Skeletal muscle tissue (tissue), 4 donors: ENCODE results near the gene WDR77. TPM values are rescaled to one million over a fixed set of nuclear protein-coding genes. Genes with fewer than 3 reads are reported as not detected.

ENCODE experiments used
- H3K27ac ChIP-seq: one replicate; pipeline ENCODE4 v1.7.0; 2013; ENCODE audit warnings: mild to moderate bottlenecking, low read depth, low read length, inconsistent platforms
- H3K27me3 ChIP-seq, 3 donors: one replicate each; pipeline ENCODE4 v1.7.0; 2013; ENCODE audit warnings: low read length in 3 of 3; ENCODE audit not compliant: control insufficient read depth in 3 of 3, insufficient read depth in 3 of 3
- H3K36me3 ChIP-seq, 3 donors: one replicate each; pipeline ENCODE4 v1.7.0; 2013; ENCODE audit warnings: low read length in 3 of 3; ENCODE audit not compliant: control insufficient read depth in 3 of 3, insufficient read depth in 3 of 3
- H3K4me1 ChIP-seq, 3 donors: one replicate each; pipeline ENCODE4 v1.7.0; 2013; ENCODE audit warnings: low read length in 3 of 3, mild to moderate bottlenecking in 3 of 3; ENCODE audit not compliant: control insufficient read depth in 3 of 3, insufficient read depth in 3 of 3
- H3K4me3 ChIP-seq, 3 donors: one replicate each; pipeline ENCODE4 v1.7.0; 2013; ENCODE audit warnings: low read length in 3 of 3
- H3K9ac ChIP-seq, 3 donors: one replicate each; pipeline ENCODE4 v1.7.0; 2013; ENCODE audit warnings: low read length in 3 of 3, mild to moderate bottlenecking in 3 of 3, moderate library complexity in 2 of 3, low read depth in 1 of 3
- H3K9me3 ChIP-seq, 3 donors: one replicate each; pipeline ENCODE4 v1.7.0; 2013; ENCODE audit warnings: low read length in 3 of 3; ENCODE audit not compliant: control insufficient read depth in 3 of 3
- total RNA-seq: library from RNA; depleted of rRNA; stranded (reverse); fragments of >200 nt; gene quantifications from one replicate; pipeline ENCODE4 v1.2.3, GENCODE V29; 2014
- donor health status: Osteomylitis.

WDR77 gene
- total RNA-seq, 1 donor from 2014 or later = 13.0 TPM

GRCh38 chr1:111455642-111456031, 6.6 kb upstream of the WDR77 start:
- Histone ChIP-seq H3K9me3 (no peaks in the 10 kb centered on the region), H3K4me3 (no peak overlapping the region), H3K4me1 (peaks cover 20 to 26% (median 25%) of the 10 kb centered on the region in 3 donors), H3K9ac (no peak overlapping the region), H3K27me3 (no peaks in the 10 kb centered on the region), H3K27ac (no peak overlapping the region), H3K36me3 (peaks cover 23 to 56% (median 50%) of the 10 kb centered on the region in 3 donors)

GRCh38 chr1:111454859-111455641, 6.0 kb upstream of the WDR77 start:
- Histone ChIP-seq H3K36me3 (peaks cover 23 to 54% (median 47%) of the 10 kb centered on the region in 3 donors), H3K27ac (no peak overlapping the region), H3K4me1 (peaks cover 25 to 32% (median 30%) of the 10 kb centered on the region in 3 donors), H3K9ac (no peak overlapping the region), H3K4me3 (no peak overlapping the region), H3K9me3 (no peaks in the 10 kb centered on the region), H3K27me3 (no peaks in the 10 kb centered on the region)

- Histone ChIP-seq H3K27ac (no peak overlapping the region), H3K9me3 (no peaks in the 10 kb centered on the region), H3K4me3 (no peak overlapping the region), H3K9ac (no peak overlapping the region), H3K36me3 (peaks cover 22 to 45% (median 34%) of the 10 kb centered on the region in 3 donors), H3K4me1 (peaks cover 26 to 34% (median 30%) of the 10 kb centered on the region in 3 donors), H3K27me3 (no peaks in the 10 kb centered on the region)
These were observed 4.7 kb upstream of the WDR77 start for GRCh38 chr1:111453706-111454105.

GRCh38 chr1:111452581-111452980, 3.5 kb upstream of the WDR77 start:
- Histone ChIP-seq H3K27me3 (no peaks in the 10 kb centered on the region), H3K9ac (no peak overlapping the region), H3K9me3 (no peaks in the 10 kb centered on the region), H3K4me3 (no peak overlapping the region), H3K4me1 (peaks cover 32 to 42% (median 33%) of the 10 kb centered on the region in 3 donors), H3K27ac (no peak overlapping the region), H3K36me3 (peaks cover 14 to 33% (median 23%) of the 10 kb centered on the region in 3 donors)

GRCh38 chr1:111450185-111450584, 1.1 kb upstream of the WDR77 start:
- H3K36me3 ChIP-seq = peaks cover 10 to 31% (median 16%) of the 10 kb centered on the region in 3 donors
- no peaks in the 10 kb centered on the region for H3K27me3 ChIP-seq
- H3K27ac ChIP-seq = peak overlapping the region; percentile 89
- H3K9ac ChIP-seq = peak overlapping the region; percentile 94 to 99 (median 98)
- peaks cover 32 to 43% (median 33%) of the 10 kb centered on the region in 3 donors for H3K4me1 ChIP-seq
- H3K4me3 ChIP-seq = peak overlapping the region; percentile 92 to 99 (median 98)
- no peaks in the 10 kb centered on the region for H3K9me3 ChIP-seq

GRCh38 chr1:111449703-111450017, 604 bp upstream of the WDR77 start:
- Histone ChIP-seq H3K9me3 (no peaks in the 10 kb centered on the region), H3K4me3 (peak overlapping the region; percentile 92 to 99 (median 98)), H3K27me3 (no peaks in the 10 kb centered on the region), H3K36me3 (peaks cover 11 to 35% (median 11%) of the 10 kb centered on the region in 3 donors), H3K9ac (peak overlapping the region; percentile 94 to 99 (median 98)), H3K4me1 (peaks cover 32 to 40% (median 33%) of the 10 kb centered on the region in 3 donors), H3K27ac (peak overlapping the region; percentile 89)

- no peaks in the 10 kb centered on the region for H3K9me3 ChIP-seq
- H3K9ac ChIP-seq = peak overlapping the region; percentile 78 to 85 (median 78)
- peaks cover 27 to 39% (median 33%) of the 10 kb centered on the region in 3 donors for H3K4me1 ChIP-seq
- peak overlapping the region; percentile 92 to 99 (median 98) for H3K4me3 ChIP-seq
- H3K27me3 ChIP-seq = no peaks in the 10 kb centered on the region
- H3K36me3 ChIP-seq = peaks cover 10 to 38% (median 16%) of the 10 kb centered on the region in 3 donors
- H3K27ac ChIP-seq = peak overlapping the region; percentile 67
These were observed 556 bp downstream of the WDR77 start for GRCh38 chr1:111448482-111448917.

- peaks cover 23 to 48% (median 27%) of the 10 kb centered on the region in 3 donors for H3K36me3 ChIP-seq
- H3K27me3 ChIP-seq = no peaks in the 10 kb centered on the region
- H3K9ac ChIP-seq = no peak overlapping the region
- H3K4me3 ChIP-seq = peak overlapping the region in 1 of 3 donors; percentile 99
- peaks cover 23 to 32% (median 29%) of the 10 kb centered on the region in 3 donors for H3K4me1 ChIP-seq
- H3K27ac ChIP-seq = no peak overlapping the region
- H3K9me3 ChIP-seq = no peaks in the 10 kb centered on the region
These were observed 1.8 kb downstream of the WDR77 start for GRCh38 chr1:111446967-111447892.

- H3K4me1 ChIP-seq = peaks cover 16 to 25% (median 22%) of the 10 kb centered on the region in 3 donors
- H3K27me3 ChIP-seq = no peaks in the 10 kb centered on the region
- H3K36me3 ChIP-seq = peaks cover 30 to 54% (median 34%) of the 10 kb centered on the region in 3 donors
- H3K9ac ChIP-seq = no peak overlapping the region
- H3K4me3 ChIP-seq = no peak overlapping the region
- no peak overlapping the region for H3K27ac ChIP-seq
- no peaks in the 10 kb centered on the region for H3K9me3 ChIP-seq
These were observed 2.5 kb downstream of the WDR77 start for GRCh38 chr1:111446546-111446945.
